ENCODE data around the gene CCDC175. TPM values are rescaled to one million over a fixed set of nuclear protein-coding genes. Genes with fewer than 3 reads are reported as not detected.

CCDC175 gene
- total RNA-seq, 1 donor from 2014 or later = 0.24 TPM

- H3K27me3 ChIP-seq = no peaks in the 10 kb centered on the region
- no peaks in the 10 kb centered on the region for H3K36me3 Mint-ChIP-seq
- H2AFZ ChIP-seq (replicated peaks) = no peak overlapping the region
- peaks cover 5% of the 10 kb centered on the region for H3K9me3 Mint-ChIP-seq
- H3K79me2 ChIP-seq (ENCODE audit: low read depth) = no peaks in the 10 kb centered on the region
- no peaks in the 10 kb centered on the region for H3K27me3 Mint-ChIP-seq (ENCODE audit: insufficient read depth, low read depth)
- TF ChIP-seq EZH2phosphoT487 (IDR thresholded peaks at IDR 0.05) (no peak), CTCF (IDR thresholded peaks at IDR 0.05) (no peak), EZH2 (IDR thresholded peaks at IDR 0.05) (no peak)
- H3K4me1 Mint-ChIP-seq = peaks cover 4% of the 10 kb centered on the region
- H3K4me3 Mint-ChIP-seq = no peak overlapping the region
- H4K20me1 ChIP-seq (ENCODE audit: low read depth) = no peaks in the 10 kb centered on the region
- no peak overlapping the region for H3K9ac ChIP-seq
- H3K27ac ChIP-seq = no peak overlapping the region
- H3K9me3 ChIP-seq (ENCODE audit: low read depth) = no peaks in the 10 kb centered on the region
- no peak overlapping the region for H3K4me2 ChIP-seq
- H3K27ac Mint-ChIP-seq = no peak overlapping the region
- no peak for DNase-seq (ENCODE audit: low spot score)
- H3K4me3 ChIP-seq = no peak overlapping the region
- no peaks in the 10 kb centered on the region for H3K36me3 ChIP-seq
- peaks cover 12% of the 10 kb centered on the region for H3K4me1 ChIP-seq
- no peaks in the 10 kb centered on the region for H3F3A ChIP-seq (ENCODE audit: low read depth)
Observed at GRCh38 chr14:59547310-59547709, 29.3 kb downstream of the CCDC175 start.

- H3K36me3 Mint-ChIP-seq = no peaks in the 10 kb centered on the region
- TF ChIP-seq CTCF (IDR thresholded peaks at IDR 0.05) (no peak), EZH2 (IDR thresholded peaks at IDR 0.05) (no peak), EZH2phosphoT487 (IDR thresholded peaks at IDR 0.05) (no peak)
- peaks cover 7% of the 10 kb centered on the region for H3K4me1 Mint-ChIP-seq
Observed at GRCh38 chr14:59543873-59544272, 32.7 kb downstream of the CCDC175 start.

GRCh38 chr14:59541731-59542130 is 34.9 kb downstream of the CCDC175 start:
- H3K79me2 ChIP-seq (ENCODE audit: low read depth) = no peaks in the 10 kb centered on the region
- no peak overlapping the region for H3K27ac ChIP-seq
- TF ChIP-seq EZH2 (IDR thresholded peaks at IDR 0.05) = no peak
- no peak for TF ChIP-seq CTCF (IDR thresholded peaks at IDR 0.05)
- TF ChIP-seq EZH2phosphoT487 (IDR thresholded peaks at IDR 0.05) = no peak
- H3K4me3 ChIP-seq = no peak overlapping the region
- H3K9me3 ChIP-seq (ENCODE audit: low read depth) = no peaks in the 10 kb centered on the region
- H3K4me1 ChIP-seq = peaks cover 12% of the 10 kb centered on the region
- H3K27me3 ChIP-seq = no peaks in the 10 kb centered on the region
- H3K27ac Mint-ChIP-seq = no peak overlapping the region
- H3K9me3 Mint-ChIP-seq = no peaks in the 10 kb centered on the region
- no peak overlapping the region for H2AFZ ChIP-seq (replicated peaks)
- no peak overlapping the region for H3K4me2 ChIP-seq
- no peaks in the 10 kb centered on the region for H3K36me3 Mint-ChIP-seq
- H3K27me3 Mint-ChIP-seq (ENCODE audit: insufficient read depth, low read depth) = no peaks in the 10 kb centered on the region
- H3K36me3 ChIP-seq = no peaks in the 10 kb centered on the region
- H3K4me1 Mint-ChIP-seq = peaks cover 7% of the 10 kb centered on the region
- no peak for DNase-seq (ENCODE audit: low spot score)
- no peaks in the 10 kb centered on the region for H4K20me1 ChIP-seq (ENCODE audit: low read depth)
- H3F3A ChIP-seq (ENCODE audit: low read depth) = no peaks in the 10 kb centered on the region
- no peak overlapping the region for H3K4me3 Mint-ChIP-seq
- no peak overlapping the region for H3K9ac ChIP-seq

More at GRCh38 chr14:59543873-59544272, 32.7 kb downstream of the CCDC175 start:
- Histone ChIP-seq H3K4me3 (no peak overlapping the region), H4K20me1 (ENCODE audit: low read depth) (no peaks in the 10 kb centered on the region), H3K4me2 (no peak overlapping the region), H3K79me2 (ENCODE audit: low read depth) (no peaks in the 10 kb centered on the region), H2AFZ (replicated peaks) (no peak overlapping the region), H3K9me3 (ENCODE audit: low read depth) (no peaks in the 10 kb centered on the region), H3K9ac (no peak overlapping the region), H3K36me3 (no peaks in the 10 kb centered on the region), H3K27me3 (no peaks in the 10 kb centered on the region), H3K27ac (no peak overlapping the region), H3K4me1 (peaks cover 12% of the 10 kb centered on the region), H3F3A (ENCODE audit: low read depth) (no peaks in the 10 kb centered on the region)
- no peak overlapping the region for H3K4me3 Mint-ChIP-seq
- H3K9me3 Mint-ChIP-seq = no peaks in the 10 kb centered on the region
- no peak for DNase-seq (ENCODE audit: low spot score)
- peak overlapping the region; percentile 47 for H3K27ac Mint-ChIP-seq
- H3K27me3 Mint-ChIP-seq (ENCODE audit: insufficient read depth, low read depth) = no peaks in the 10 kb centered on the region

Measured in neural progenitor cell (in vitro differentiated cells).